GM18867 (cell line): ENCODE data around the gene GINS2.

Experiments used
- ATAC-seq: cut with Tn5 transposase; IDR thresholded peaks from one replicate; pipeline ENCODE4 v1.9.1; 2021; ENCODE audit warnings: mild to moderate bottlenecking, moderate library complexity; ENCODE audit not compliant: unreplicated experiment

Gene GINS2

DNA sequence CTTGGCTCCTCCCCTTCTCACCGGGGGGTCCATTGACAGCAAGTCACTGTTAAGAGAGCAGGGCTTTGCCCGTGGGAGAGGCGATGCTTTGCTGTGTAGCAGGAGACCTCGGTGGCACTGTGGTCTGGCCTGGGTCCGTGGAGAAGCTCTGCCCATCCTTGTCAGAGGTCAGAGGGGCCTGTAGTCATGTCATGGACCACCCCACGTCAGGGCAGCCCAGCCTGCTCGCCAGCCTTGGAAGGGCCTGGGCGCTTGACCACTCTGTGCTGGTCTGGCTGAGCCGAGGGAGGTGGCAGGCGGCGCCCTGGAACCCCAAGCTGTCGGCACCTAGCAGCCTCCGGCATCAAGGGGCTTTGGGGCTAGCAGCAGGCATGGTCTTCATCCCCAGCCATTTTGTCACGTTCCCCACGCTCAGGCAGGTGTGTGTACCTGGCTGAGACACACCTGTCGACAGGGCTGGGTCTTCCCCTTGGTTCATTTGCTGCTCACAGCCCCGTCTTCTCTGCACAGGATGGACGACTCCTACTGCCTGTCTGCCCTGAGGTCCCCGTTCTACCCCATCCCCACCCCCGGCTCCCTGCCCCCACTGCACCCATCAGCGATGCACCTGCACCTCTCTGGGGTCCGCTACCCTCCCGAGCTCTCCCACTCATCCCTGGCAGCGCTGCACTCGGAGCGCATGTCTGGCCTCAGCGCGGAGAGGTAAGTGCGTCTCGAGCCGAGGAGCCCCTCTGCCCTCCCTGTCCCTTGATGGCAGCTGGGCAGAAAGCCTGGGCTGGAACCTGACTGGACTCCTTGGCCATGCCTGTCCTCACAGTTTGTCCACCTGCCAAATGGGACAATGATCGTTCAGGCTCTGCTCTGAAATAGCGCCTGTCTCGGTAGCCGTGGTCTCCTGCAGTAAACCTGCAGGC is 33.3 kb downstream of the GINS2 start:
- ATAC-seq = no peak

DNA sequence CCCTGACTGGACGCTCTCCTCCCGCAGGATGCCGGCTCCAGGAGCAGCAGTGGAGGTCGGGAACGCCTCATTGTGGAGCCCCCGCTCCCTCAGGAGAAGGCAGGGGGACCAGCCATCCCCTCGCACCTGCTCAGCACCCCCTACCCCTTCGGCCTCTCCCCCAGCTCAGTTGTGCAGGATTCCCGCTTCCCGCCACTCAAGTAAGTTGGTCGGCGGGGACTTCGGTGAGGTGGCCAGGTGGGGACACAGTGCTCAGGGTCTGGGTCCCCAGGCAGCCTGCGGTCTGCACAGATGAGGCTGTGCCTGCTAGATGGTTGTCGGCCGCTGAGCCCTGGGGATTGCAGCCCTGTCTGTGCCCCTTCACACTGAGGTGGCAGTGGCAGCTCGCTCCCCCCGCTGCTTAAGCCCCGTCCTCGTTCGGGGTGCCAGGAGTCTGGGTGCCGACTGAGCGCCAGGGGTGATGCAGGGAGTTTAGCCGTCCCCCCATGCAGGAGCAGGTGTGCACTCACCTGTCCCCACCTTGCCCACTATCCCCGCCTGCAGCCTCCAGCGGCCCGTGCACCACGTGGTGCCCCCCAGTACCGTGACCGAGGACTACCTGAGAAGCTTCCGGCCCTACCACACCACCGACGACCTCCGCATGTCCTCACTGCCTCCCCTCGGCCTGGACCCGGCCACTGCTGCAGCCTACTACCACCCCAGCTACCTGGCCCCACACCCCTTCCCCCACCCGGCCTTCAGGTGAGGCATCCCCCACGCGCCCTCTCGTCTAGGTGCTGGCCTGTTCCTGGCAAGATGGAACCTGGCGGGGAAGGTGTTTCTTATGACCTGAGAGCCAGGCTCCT is 34.3 kb downstream of the GINS2 start:
- ATAC-seq = no peak

DNA sequence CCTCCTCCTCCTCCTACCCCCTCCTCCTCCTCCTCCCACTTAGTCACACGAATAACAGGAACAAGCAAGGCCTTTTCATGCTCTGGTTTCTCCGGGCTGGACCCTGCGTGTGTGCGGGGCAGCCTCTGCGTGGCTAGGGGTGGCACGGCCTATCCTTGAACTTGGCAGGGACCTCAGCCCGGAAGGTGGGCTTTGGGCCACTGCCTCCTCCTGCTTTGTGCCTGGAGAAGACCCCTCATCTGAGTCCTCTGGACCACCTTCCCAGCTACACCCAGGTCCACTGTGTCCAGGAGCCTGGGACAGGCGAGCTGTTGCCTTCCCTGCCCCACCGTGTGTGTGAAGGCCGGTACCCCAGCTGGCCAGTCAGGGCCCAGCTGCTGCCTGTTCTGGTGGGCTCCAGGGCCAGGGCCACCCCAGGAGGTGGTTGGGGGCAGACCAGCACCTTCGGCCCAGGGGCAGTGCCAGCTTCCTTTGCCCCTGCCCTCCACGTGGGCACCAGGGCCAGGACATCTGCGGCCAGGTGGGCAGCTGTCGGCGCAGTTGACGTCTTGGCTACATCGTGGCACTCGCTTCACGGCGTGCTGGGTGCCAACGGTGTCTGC is 35.4 kb downstream of the GINS2 start:
- ATAC-seq = no peak

DNA sequence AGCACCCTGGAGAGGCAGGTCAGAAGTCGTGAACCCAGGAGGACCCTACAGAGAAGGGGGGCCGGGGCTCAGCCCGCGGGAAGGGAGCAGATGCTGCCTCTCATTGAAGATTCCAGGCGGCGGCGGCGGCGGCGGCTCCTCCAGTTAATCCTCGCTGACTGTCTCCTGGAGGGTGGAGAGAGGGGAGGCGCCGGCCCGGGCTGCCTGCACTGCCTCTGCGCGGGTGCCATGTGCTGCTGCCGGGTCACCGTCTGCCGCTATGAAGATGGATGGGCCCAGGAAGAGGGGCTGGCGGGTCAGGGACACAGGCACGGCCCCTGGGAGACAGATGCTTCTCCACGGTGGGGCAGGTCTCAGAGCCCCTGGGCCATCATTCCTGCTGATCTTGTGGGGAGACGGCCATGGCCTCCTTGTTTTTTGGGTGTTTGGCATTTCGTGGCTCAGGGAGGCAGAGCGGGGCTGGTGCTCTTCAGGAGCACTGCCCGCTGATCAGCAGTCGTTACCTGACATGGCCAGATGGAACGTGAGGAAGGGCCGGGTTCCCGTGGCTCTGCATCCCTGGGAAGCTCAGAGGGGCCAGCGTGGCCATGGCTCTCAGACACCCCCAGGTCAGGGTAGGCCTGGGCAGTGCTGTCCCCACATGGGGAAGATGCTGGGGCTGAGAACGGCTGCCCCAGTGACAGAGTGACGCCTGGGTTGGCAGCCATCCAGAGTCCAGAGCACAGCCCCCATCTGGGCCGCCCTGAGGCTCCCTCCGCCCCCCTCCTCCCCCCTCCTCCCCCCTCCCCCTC is 36.1 kb downstream of the GINS2 start:
- ATAC-seq = no peak

DNA sequence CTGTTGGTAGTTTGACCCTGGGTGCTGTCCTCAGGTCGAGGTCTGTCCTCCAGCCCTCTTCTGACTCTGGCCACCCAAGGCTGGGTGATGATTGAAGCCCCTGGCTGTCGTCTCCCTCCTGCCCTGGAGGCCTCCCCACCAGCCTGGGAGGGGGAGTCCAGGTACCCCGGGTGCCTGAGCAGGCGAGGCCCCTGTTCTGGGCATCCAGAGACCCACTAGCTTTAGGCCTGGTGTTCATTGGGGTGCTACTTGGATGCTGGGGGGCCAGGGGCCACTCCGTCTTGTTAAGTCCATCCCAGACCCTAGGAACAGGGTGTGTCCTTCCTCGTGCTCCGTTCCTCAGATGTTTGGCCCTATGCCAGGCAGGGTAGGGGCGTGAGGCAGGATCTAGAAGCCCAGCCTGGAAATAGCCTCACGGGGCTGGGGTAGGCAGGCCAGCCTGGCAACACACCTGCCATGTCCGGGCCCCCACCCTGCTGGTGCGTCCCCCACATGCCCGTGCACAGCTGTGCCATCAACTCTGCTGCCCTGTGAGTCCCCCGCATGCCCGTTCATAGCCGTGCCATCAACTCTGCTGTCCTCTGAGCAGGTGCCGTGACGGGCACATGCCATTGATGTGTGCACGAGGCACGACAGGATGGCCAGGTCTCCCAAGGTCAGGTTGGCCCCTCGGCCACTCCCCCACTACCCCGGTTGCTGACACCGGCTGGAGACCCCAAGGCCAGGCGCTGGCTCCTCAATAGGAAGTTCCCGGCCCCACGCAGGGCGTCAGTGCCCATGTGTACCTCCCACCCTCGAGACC is 36.9 kb downstream of the GINS2 start:
- ATAC-seq = no peak

DNA sequence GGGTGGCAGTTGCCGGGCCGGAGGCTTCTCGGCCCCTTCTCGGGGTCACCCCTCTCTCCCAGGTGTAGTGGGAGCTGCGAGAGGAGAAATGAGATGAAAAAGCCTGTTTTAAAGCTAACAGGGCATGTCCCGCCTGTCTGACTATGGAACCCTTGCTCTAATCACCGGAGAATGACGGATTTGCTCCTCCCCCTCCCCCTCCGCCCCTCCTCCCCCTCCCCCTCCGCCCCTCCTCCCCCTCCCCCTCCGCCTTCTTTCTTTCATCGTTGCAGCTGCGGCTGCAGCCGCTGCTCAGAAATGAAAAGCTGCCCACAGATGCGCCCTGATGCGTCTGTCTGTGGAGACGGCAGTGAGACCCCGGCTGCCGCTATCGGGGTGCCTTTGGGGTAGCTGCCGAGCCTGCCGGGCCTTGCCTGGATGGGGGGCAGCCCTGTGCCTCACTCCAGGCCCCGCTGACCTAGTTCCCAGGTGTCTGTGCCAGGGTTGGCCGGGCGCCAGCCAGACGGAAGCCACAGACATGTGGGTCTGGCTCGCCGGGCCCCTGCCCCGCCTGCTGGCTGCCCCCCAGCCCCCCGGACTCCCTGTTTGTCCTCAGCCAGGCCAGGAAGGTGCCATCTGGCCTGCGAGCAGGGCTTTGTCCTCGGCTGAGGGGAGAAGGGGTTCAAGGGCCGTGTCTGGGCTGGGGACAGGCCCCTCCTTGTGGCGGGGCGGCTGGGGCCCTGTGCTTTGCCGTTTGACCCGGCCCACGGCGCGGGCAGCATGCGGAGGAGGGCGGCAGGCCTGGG is 37.7 kb downstream of the GINS2 start:
- ATAC-seq = no peak

DNA sequence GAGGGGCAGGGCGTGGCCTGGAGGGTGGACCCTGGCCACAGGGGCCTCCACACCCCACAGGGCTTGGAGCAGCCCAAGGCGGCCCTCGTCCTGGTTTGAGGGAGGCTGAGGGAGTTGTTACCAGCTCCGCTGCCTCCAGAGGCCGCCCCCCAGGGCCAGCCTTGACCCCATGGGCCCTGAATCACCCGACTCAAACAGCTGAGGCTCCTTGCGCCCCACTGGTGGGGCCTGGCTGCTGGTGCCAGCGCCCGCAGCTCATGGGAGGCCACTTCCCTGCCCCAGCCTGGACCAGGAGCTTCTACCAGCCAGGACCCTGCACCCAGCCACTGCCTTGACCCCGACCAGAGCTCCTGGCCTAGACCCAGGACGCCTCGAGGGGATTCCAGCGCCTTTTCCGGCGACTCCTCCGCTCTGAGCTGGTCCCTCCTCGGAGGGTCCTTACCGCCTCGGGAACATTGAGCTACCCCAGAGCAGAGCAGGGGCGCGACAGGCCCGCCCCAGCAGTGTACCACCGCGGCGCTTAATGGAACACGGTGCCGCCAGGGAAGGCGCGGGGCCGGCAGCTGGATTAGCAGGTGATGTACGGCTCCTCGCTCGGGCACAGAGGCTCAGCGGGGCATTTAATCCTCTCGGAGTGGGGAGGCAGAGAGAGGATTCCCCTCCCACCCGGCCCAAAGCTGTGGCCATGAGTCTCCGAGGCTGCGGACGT is 38.5 kb downstream of the GINS2 start:
- ATAC-seq = no peak

DNA sequence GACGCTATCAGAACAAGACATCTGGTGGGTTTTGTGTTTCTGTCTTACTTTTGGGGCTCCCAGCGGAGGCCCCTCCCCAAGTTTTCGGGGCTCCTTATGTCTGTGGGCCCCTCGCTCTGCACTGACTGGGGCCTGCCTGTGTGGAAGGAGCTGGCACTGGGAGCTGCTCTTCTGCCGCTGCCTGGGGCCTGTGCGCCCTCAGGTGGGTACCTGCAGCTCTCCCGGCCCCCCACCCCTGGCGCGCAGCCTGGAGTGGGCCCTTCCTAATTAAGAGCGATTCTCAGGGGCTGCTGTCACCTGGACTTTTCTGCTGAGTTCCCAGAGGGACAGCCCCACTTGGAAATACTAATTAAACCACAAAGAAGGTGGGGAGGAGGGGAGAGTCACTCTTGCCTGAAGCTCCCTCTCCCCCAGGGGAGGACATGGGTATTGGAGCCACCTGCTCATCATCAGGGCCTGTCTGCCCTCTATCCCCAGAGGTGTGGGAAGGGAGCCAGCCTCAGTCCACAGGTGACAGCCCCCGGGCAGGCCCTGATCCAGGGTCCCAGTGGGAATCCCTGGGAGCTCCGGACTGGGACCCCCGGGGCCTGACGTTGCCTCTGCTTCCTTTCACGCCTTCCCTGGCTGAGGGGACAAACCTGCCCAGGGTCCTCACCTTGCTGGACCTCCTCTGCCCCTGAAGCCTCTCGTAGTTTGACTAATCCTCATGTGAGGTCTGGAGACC is 39.2 kb downstream of the GINS2 start:
- ATAC-seq = no peak

DNA sequence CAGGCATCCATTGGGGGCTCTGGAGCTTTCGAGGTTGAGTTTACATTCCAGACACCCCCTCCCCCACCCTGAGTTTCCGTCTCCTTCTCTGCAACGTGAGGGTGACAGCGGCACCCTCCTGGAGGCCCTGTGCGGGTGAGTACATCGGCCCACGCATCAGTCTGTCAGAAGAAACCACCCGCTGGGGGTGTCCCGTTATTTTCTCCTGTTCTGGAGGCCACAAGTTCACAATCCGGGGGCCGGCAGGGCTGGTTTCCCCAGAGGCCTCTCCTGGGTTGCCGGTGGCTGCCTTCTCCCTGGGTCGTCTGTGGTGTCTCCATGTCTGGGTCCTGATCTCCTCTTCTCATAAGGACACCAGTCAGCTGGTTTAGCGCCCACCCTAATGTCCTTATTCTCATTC is 39.9 kb downstream of the GINS2 start:
- ATAC-seq = no peak

DNA sequence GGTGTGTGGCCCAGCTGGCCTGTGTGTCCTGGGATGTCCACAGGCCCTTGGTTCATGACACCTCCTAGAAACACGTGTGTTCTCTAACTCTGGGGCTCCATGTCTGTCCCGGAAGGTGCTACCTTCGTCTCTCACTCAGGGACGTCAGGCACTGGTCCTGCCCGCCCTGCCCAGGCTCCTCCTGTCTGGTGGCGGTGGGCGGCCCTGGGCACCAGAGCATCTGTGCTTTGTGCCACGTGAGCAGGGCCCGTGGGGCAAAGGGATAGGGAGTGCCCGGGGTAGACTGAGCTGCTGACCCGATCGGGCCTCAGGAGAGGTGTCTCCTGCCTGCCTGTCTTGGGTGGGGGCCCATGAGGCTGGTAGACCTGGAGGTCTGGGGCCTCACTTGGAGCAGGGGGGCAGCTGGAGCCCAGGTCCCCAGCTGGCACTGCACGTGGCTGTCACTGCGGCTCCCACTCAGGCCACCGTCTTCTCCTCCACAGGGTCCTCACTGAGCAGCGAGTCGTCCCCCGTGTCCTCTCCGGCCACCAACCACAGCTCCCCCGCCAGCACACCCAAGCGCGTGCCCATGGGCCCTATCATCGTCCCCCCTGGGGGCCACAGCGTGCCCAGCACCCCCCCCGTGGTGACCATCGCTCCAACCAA is 40.6 kb downstream of the GINS2 start:
- ATAC-seq = no peak

DNA sequence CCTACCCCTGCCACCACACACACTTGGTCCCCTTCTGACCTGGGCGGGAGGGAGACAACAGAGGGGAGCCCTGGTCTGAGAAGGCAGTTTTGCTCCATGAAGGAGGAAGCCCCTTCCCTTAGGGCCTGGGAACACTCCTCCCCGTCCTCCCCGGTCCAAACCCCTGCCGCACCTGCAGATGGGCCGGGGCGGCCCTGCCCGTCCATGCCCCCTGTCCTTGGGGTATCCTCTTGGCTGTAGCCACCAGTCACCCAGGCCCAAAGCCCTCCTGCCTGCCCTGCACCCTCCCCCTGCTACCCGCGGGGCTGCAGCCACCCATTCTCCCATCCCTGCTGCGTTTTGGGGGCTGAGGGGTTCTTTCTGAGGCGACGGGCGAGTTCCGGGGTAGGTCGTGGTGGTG is 41.8 kb downstream of the GINS2 start:
- no peak for ATAC-seq

DNA sequence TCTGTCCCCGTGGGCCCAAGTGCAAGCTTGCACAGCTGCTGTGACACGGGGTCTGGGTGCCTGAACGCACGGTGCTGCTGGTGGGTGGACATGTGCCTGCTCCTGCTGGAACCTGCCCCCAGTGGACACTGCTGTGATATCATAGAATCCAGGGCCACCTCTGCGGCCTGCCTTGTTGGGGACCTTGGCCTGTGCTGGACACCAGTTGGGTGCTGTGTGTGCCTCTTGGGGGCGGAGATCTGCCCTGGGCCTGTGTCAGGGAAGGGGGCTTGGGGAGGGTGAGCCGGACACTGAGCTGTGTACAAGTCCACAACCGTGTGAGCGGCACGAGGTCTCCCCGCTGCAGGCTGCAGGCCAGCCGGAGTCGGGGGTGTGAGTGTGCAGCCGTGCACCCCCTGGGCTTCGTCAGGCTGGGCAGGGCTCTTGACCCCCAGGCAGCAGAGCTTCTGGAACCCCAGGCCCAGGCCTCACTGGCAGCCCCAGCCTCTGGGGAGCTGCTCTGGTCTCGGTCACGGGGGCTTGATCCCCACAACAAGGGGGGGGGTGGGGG is 42.3 kb downstream of the GINS2 start:
- no peak for ATAC-seq

DNA sequence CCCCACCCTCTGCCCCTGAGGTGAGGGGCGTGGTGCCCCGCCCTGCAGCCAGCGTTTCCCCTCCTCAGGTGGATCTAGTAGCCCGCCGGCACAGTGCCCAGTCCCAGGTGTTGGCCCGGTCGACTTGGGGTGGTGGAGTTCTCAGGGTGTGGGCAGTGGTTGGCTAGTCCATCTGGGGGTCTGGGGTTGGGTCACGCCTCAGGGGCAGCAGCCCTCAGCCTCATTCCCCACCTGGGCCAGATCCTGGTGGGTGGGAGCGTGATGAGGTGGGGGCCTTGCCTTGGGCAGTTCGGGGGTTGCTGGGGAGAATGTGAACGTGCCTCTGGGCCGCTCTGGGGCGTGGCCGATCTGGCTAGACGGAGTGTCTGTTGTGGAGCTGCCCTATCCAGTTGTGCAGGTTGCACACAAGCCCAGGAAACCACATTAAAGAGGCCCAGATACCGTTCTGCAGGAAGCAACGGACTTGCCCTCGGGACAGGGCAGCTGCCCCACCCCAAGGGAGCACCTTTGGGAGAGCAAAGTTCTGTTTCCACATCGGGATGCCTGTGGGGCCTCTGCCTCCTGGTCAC is 43.6 kb downstream of the GINS2 start:
- no peak for ATAC-seq

DNA sequence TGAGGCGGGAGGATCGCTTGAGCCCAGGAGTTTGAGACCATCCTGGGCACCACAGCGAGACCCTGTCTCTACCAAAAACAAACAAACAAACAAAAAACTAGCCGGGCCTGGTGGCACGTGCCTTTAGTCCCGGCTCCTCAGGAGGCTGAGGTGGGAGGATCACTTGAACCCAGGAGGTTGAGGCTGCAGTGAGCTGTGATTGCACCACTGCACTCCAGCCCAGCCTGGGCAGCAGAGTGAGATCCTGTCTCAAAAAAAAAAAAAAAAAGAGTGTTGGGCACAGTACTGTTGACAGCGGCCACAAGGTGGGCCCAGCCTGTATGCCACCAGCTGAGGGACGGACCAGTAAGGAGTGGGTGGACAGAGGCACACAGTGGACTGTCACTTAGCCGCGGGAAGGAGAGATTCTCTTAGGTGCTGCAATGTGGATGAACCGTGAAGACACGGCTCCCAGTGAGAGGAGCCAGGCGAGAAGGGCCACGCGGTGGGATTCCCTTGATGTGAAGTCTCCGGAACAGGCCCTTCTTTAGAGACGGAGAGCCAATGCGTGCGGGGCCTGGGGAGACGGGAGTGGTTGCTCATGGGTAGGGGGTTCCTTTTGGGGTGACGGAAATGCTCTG is 44.6 kb downstream of the GINS2 start:
- ATAC-seq = no peak

DNA sequence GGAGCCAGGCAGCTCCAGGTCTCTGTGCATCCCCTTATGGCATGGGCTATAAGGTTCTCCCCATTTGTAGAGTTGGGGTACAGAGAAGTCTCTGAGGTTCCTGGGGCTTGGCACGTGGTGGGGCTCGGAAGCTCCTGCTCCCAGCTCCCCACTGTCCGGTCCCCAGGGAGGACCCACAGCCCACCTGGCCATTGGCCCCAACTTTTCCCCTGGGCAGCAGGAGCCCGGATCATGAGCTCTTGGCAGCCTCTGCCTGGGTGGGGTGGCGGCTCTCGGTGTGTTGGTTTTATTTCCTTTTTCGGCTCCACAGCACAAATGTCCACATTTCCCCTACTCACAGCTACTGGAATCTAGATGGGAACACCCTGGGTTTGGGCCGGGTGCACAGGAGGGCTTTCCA is 45.1 kb downstream of the GINS2 start:
- ATAC-seq = no peak

DNA sequence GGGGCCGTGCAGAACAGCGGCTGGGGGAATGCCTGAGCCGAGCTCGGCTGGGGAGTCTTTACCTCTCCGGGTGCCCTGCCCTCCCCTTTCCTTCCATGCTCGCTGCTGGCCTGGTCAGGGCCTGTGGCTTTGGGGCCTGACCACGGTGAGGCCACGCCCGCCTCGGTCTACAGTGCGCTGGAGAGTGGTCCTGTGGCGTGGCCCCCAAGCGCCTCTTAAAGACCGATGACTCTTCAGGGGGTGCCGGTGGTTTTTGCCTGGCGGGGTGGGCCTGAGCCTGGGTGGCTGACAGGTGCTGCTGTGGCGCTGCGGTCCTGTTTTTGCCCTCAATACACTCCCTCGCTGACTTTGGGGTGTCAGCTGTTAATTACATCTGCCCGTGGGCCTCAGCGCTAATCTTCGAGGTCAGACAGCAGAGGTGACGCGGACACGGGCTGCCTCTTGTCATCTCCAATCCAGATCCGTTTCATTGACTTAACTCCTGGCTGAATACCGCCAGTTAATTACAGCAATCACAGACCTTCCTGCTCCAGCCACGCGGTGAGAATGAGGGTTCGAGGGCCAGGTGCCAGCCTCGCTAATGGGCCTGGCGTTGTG is 45.9 kb downstream of the GINS2 start:
- ATAC-seq = no peak
